Breast epithelium (tissue), 3 donors: ENCODE results near the gene ALKBH6.

Source experiments
- POLR2A ChIP-seq: fragments of 450-650 bp; IDR thresholded peaks from one replicate; pipeline ENCODE4 v1.6.1; 2016; ENCODE audit warnings: antibody characterized with exemption, mild to moderate bottlenecking, moderate library complexity
- POLR2AphosphoS5 ChIP-seq, 3 donors: sonication (generic); formaldehyde crosslinking; IDR thresholded peaks; one replicate each; pipeline ENCODE4 v1.6.1; 2017; ENCODE audit warnings: antibody characterized with exemption in 3 of 3
- TF ChIP-seq, protein P1 (sequence below), 3 donors: fragments of 450-650 bp; IDR thresholded peaks; one replicate each; pipeline ENCODE4 v1.5.1; 2016 to 2017; ENCODE audit warnings: antibody characterized with exemption in 3 of 3, mild to moderate bottlenecking in 3 of 3, moderate library complexity in 3 of 3

DNA sequence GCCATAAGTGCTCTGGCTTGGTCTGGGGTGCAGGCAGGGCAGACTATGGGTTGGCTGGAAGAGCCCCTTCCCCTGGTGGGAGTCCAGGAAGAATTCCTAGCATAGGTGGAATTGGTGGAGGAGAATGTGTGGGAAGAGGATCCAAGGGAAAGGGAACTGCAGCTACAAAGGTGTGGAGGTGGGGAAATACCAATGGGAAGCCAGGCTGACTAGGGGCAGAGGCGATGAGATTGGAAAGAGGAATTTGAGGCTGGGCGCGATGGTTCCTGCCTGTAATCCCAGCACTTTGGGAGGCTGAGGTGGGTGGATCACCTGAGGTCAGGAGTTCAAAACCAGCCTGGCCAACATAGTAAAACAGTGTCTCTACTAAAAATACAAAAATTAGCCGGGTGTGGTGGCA is 23.9 kb downstream of the ALKBH6 start:
- TF ChIP-seq, protein P1, sequence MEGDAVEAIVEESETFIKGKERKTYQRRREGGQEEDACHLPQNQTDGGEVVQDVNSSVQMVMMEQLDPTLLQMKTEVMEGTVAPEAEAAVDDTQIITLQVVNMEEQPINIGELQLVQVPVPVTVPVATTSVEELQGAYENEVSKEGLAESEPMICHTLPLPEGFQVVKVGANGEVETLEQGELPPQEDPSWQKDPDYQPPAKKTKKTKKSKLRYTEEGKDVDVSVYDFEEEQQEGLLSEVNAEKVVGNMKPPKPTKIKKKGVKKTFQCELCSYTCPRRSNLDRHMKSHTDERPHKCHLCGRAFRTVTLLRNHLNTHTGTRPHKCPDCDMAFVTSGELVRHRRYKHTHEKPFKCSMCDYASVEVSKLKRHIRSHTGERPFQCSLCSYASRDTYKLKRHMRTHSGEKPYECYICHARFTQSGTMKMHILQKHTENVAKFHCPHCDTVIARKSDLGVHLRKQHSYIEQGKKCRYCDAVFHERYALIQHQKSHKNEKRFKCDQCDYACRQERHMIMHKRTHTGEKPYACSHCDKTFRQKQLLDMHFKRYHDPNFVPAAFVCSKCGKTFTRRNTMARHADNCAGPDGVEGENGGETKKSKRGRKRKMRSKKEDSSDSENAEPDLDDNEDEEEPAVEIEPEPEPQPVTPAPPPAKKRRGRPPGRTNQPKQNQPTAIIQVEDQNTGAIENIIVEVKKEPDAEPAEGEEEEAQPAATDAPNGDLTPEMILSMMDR (IDR thresholded peaks at IDR 0.05), result no peak
- TF ChIP-seq POLR2A (no peak), POLR2AphosphoS5 (IDR thresholded peaks at IDR 0.05) (no peak)
